IMR-90 (cell line): ENCODE data around the gene DNASE2B. TPM values are rescaled to one million over a fixed set of nuclear protein-coding genes. Genes with fewer than 3 reads are reported as not detected.

Experiments
- ATAC-seq: fragments of 200-7000 bp; cut with Tn5 transposase; 2 replicates; pipeline ENCODE4 v1.9.1; 2020; ENCODE audit warnings: low read depth, mild to moderate bottlenecking, moderate library complexity
- BruUV-seq: library from RNA; stranded (reverse); fragments of 400-500 nt; replicated peaks from 2 replicates; lab custom pipeline; 2021; lab: Mats Ljungman, UMichigan
- CTCF ChIA-PET: fragments of 300-600 bp; formaldehyde crosslinking; extraction: SDS; loops from one replicate; lab custom pipeline; 2021; ENCODE audit warnings: antibody characterized with exemption; lab: Yijun Ruan, JAX
- POLR2A ChIA-PET: fragments of 300-600 bp; sonication (Branson Sonifier 250); formaldehyde crosslinking; loops from one replicate; lab custom pipeline; 2022; ENCODE audit warnings: antibody characterized with exemption; ENCODE audit not compliant: unreplicated experiment; lab: Charles Lee
- DNase-seq: peaks from one replicate; pipeline ENCODE4 v3.0.0; 2013
- H2AFZ ChIP-seq: replicated peaks from 2 replicates; pipeline ENCODE3; 2013; ENCODE audit warnings: low read length, mild to moderate bottlenecking; ENCODE audit not compliant: poor library complexity
- H2AK5ac ChIP-seq: 2 replicates; pipeline ENCODE4 v1.6.1; 2013; ENCODE audit warnings: low read depth, low read length, inconsistent platforms
- H2AK9ac ChIP-seq: replicated peaks from 2 replicates; pipeline ENCODE3; 2013; ENCODE audit warnings: mild to moderate bottlenecking, low read depth, low read length, moderate library complexity; ENCODE audit not compliant: poor library complexity
- H2BK120ac ChIP-seq: 2 replicates; pipeline ENCODE4 v1.6.1; 2013; ENCODE audit warnings: low read depth, low read length, inconsistent platforms
- H2BK15ac ChIP-seq: 3 replicates; pipeline ENCODE4 v1.6.1; 2013; ENCODE audit warnings: low read depth, low read length, inconsistent platforms
- H2BK20ac ChIP-seq: 2 replicates; pipeline ENCODE4 v1.6.1; 2013; ENCODE audit warnings: low read depth, mild to moderate bottlenecking, inconsistent platforms, low read length, moderate library complexity
- H2BK5ac ChIP-seq: 2 replicates; pipeline ENCODE4 v1.6.1; 2013; ENCODE audit warnings: mild to moderate bottlenecking, low read depth, low read length, inconsistent platforms; ENCODE audit not compliant: poor library complexity, severe bottlenecking
- H3K14ac ChIP-seq: replicated peaks from 2 replicates; pipeline ENCODE4 v1.6.1; 2013; ENCODE audit warnings: low read depth, low read length, inconsistent platforms
- H3K18ac ChIP-seq: 2 replicates; pipeline ENCODE4 v1.6.1; 2013; ENCODE audit warnings: low read depth, low read length, control low read depth
- H3K23ac ChIP-seq: 2 replicates; pipeline ENCODE4 v1.6.1; 2013; ENCODE audit warnings: low read depth, low read length, inconsistent platforms
- H3K27ac ChIP-seq: 2 replicates; pipeline ENCODE4 v1.5.1; 2013; ENCODE audit warnings: mild to moderate bottlenecking, control low read depth, low read length; ENCODE audit not compliant: insufficient read depth
- H3K27me3 ChIP-seq: 2 replicates; pipeline ENCODE4 v1.6.1; 2013; ENCODE audit warnings: low read length; ENCODE audit not compliant: control insufficient read depth, insufficient read depth
- H3K36me3 ChIP-seq: 2 replicates; pipeline ENCODE4 v1.6.1; 2013; ENCODE audit warnings: low read length, mixed read lengths; ENCODE audit not compliant: control insufficient read depth, insufficient read depth
- H3K4ac ChIP-seq: 2 replicates; pipeline ENCODE4 v1.6.1; 2013; ENCODE audit warnings: low read depth, low read length, inconsistent platforms
- H3K4me1 ChIP-seq: 2 replicates; pipeline ENCODE4 v1.6.1; 2013; ENCODE audit warnings: low read length, mixed read lengths; ENCODE audit not compliant: control insufficient read depth, insufficient read depth
- H3K4me2 ChIP-seq: 2 replicates; pipeline ENCODE4 v1.6.1; 2013; ENCODE audit warnings: low read depth, mild to moderate bottlenecking, control low read depth, low read length, moderate library complexity
- H3K4me3 ChIP-seq: 2 replicates; pipeline ENCODE4 v1.5.1; 2013; ENCODE audit warnings: low read depth, mild to moderate bottlenecking, control low read depth, low read length, moderate library complexity; ENCODE audit not compliant: insufficient read depth
- H3K56ac ChIP-seq: 2 replicates; pipeline ENCODE4 v1.6.1; 2013; ENCODE audit warnings: low read length, inconsistent platforms; ENCODE audit not compliant: insufficient read depth; ENCODE audit errors: extremely low read depth
- H3K79me1 ChIP-seq, 2 experiments: 2 replicates each; pipeline ENCODE4 v1.6.1; 2013; ENCODE audit warnings: low read length in 2 of 2, inconsistent platforms in 1 of 2, low read depth in 1 of 2
- H3K9ac ChIP-seq: 2 replicates; pipeline ENCODE4 v1.6.1; 2013; ENCODE audit warnings: low read depth, low read length, control low read depth
- H3K9me1 ChIP-seq: 2 replicates; pipeline ENCODE4 v1.6.1; 2013; ENCODE audit warnings: low read length, inconsistent platforms; ENCODE audit not compliant: insufficient read depth
- H3K9me3 ChIP-seq: 2 replicates; pipeline ENCODE4 v1.6.1; 2013; ENCODE audit warnings: low read length; ENCODE audit not compliant: control insufficient read depth, insufficient read depth
- H4K20me1 ChIP-seq: 2 replicates; pipeline ENCODE4 v1.6.1; 2013; ENCODE audit warnings: low read length, inconsistent platforms; ENCODE audit not compliant: insufficient read depth
- H4K5ac ChIP-seq: 2 replicates; pipeline ENCODE4 v1.6.1; 2013; ENCODE audit warnings: mild to moderate bottlenecking, low read depth, low read length, control low read depth
- H4K8ac ChIP-seq, 2 experiments: 2 replicates each; pipeline ENCODE4 v1.6.1; 2013; ENCODE audit warnings: low read depth in 2 of 2, low read length in 2 of 2, control low read depth in 1 of 2, inconsistent platforms in 1 of 2
- H4K91ac ChIP-seq: 2 replicates; pipeline ENCODE4 v1.6.1; 2013; ENCODE audit warnings: low read depth, low read length, inconsistent platforms; ENCODE audit not compliant: insufficient read depth
- MAFK ChIP-seq: IDR thresholded peaks from 2 replicates; pipeline ENCODE4 v1.6.1; 2012; ENCODE audit warnings: low read depth, low read length, improper control_type of control experiment
- NFE2L2 ChIP-seq: fragments of 150-350 bp; IDR thresholded peaks from 2 replicates; pipeline ENCODE4 v1.6.1; 2016; ENCODE audit warnings: low read depth, mild to moderate bottlenecking, low read length
- RAD21 ChIP-seq: IDR thresholded peaks from 2 replicates; pipeline ENCODE4 v1.6.1; 2012; ENCODE audit warnings: low read length, improper control_type of control experiment
- SMC3 ChIP-seq: fragments of 150-350 bp; IDR thresholded peaks from 2 replicates; pipeline ENCODE4 v1.6.1; 2016; ENCODE audit warnings: low read depth, mild to moderate bottlenecking, antibody characterized with exemption, low read length, moderate library complexity
- WGBS, 2 experiments: methylation state at CpG; one replicate each; pipeline versions ENCODE4 v1.1.5 to v1.1.7; 2013; ENCODE audit warnings: missing lambda C conversion rate in 2 of 2; ENCODE audit not compliant: insufficient read length in 1 of 2; ENCODE audit errors: extremely low coverage in 2 of 2; 5-methylcytosine and 5-hydroxymethylcytosine counted together
- dilution Hi-C: fragments of 300-500 bp; cut with HindIII; formaldehyde crosslinking; loops from one replicate; pipeline ENCODE4 v1.14.3; 2018; ENCODE audit warnings: low sequenced_read_pairs; ENCODE audit not compliant: unreplicated experiment
- in situ Hi-C: fragments of 300-500 bp; cut with MboI; formaldehyde crosslinking; loops from 3 replicates; pipeline ENCODE4 v1.14.3; 2019; ENCODE audit warnings: low sequenced_read_pairs, inconsistent platforms, mixed read lengths
- intact Hi-C: fragments of 100-400 bp; cut with micrococcal nuclease; formaldehyde crosslinking; loops from 2 replicates; pipeline ENCODE4 v1.10.0; 2022
- polyA plus RNA-seq, 3 experiments: library from polyadenylated mRNA; depleted of rRNA; stranded (reverse); fragments of >200 nt; gene quantifications; 2 replicates each; pipeline ENCODE4 v1.2.3, GENCODE V29; 2012; ENCODE audit warnings: low replicate concordance in 1 of 3
- total RNA-seq: library from RNA; depleted of rRNA; stranded (reverse); fragments of >200 nt; gene quantifications from 2 replicates; pipeline ENCODE4 v1.2.3, GENCODE V29; 2012
- TF ChIP-seq, protein P1 (sequence below): conservative IDR thresholded peaks from 2 replicates; pipeline ENCODE4 v1.5.1; 2012; ENCODE audit warnings: mild to moderate bottlenecking, low read depth, low read length, improper control_type of control experiment
- TF ChIP-seq, protein P2 (sequence below): fragments of 150-350 bp; IDR thresholded peaks from 2 replicates; pipeline ENCODE4 v1.6.1; 2017; ENCODE audit warnings: mild to moderate bottlenecking, antibody characterized with exemption, low read length, low read depth

The DNASE2B gene
- total and polyA plus RNA-seq, 2 of the 4 experiments (the other 2 are of a cell fraction) = not detected

DNA sequence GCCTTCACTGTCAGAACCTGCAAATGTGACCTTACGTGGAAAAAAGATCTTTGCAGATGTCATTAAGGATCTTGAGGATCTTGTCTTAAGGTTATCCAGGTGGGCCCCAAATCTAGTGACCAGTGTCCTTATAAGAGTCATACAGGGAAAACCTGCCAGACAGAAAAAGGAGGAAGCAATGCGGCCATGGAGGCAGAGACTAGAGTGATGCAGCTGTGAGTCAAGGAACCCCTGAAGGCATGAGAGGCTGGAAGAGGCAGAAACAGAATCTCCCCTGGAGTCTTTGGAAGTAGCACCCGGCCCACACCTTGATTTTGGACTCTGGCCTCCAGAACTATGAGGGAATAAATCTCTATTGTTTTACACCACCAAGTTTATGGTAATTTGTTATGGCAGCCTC lies 36.5 kb upstream of the DNASE2B start:
- ATAC-seq (no peak), DNase-seq (no peak)
- BruUV-seq = no TSS peak
- POLR2A ChIA-PET = no interaction called here
- no peaks in the 10 kb centered on the region for H4K20me1 ChIP-seq
- H4K8ac ChIP-seq = no peak overlapping the region
- CTCF ChIA-PET = no interaction called here
- peaks cover 14% of the 10 kb centered on the region for H3K4me1 ChIP-seq
- no peak for TF ChIP-seq SMC3
- TF ChIP-seq MAFK = no peak
- TF ChIP-seq, protein P1, sequence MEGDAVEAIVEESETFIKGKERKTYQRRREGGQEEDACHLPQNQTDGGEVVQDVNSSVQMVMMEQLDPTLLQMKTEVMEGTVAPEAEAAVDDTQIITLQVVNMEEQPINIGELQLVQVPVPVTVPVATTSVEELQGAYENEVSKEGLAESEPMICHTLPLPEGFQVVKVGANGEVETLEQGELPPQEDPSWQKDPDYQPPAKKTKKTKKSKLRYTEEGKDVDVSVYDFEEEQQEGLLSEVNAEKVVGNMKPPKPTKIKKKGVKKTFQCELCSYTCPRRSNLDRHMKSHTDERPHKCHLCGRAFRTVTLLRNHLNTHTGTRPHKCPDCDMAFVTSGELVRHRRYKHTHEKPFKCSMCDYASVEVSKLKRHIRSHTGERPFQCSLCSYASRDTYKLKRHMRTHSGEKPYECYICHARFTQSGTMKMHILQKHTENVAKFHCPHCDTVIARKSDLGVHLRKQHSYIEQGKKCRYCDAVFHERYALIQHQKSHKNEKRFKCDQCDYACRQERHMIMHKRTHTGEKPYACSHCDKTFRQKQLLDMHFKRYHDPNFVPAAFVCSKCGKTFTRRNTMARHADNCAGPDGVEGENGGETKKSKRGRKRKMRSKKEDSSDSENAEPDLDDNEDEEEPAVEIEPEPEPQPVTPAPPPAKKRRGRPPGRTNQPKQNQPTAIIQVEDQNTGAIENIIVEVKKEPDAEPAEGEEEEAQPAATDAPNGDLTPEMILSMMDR = no peak
- TF ChIP-seq NFE2L2 = no peak
- TF ChIP-seq, protein P2, sequence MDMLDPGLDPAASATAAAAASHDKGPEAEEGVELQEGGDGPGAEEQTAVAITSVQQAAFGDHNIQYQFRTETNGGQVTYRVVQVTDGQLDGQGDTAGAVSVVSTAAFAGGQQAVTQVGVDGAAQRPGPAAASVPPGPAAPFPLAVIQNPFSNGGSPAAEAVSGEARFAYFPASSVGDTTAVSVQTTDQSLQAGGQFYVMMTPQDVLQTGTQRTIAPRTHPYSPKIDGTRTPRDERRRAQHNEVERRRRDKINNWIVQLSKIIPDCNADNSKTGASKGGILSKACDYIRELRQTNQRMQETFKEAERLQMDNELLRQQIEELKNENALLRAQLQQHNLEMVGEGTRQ = no peak
- TF ChIP-seq RAD21 = no peak
- H2BK120ac ChIP-seq = peak overlapping the region; percentile 6; the same call in 1 of the 2 replicates
- intact Hi-C loops = no loop called here
- no peak overlapping the region for H4K91ac ChIP-seq
- no peak overlapping the region for H3K23ac ChIP-seq
- no peak overlapping the region for H4K5ac ChIP-seq
- no peak overlapping the region for H3K4me2 ChIP-seq
- H3K4ac ChIP-seq = no peak overlapping the region
- WGBS, 2 experiments = no CpG with 5 or more reads among the region's 3 CpGs
- H3K14ac ChIP-seq = no peak overlapping the region
- no peaks in the 10 kb centered on the region for H3K79me1 ChIP-seq
- H3K36me3 ChIP-seq = no peaks in the 10 kb centered on the region
- in situ Hi-C loops = no loop called here
- no peak overlapping the region for H3K18ac ChIP-seq
- H2AK9ac ChIP-seq = no peak overlapping the region
- no peak overlapping the region for H2BK20ac ChIP-seq
- dilution Hi-C loops = no loop called here
- H3K27ac ChIP-seq = no peak overlapping the region
- H3K27me3 ChIP-seq = no peaks in the 10 kb centered on the region
- no peaks in the 10 kb centered on the region for H3K9me3 ChIP-seq
- H2BK15ac ChIP-seq = no peak overlapping the region
- H3K9ac ChIP-seq = no peak overlapping the region
- peaks cover 8% of the 10 kb centered on the region; the same call in 1 of the 2 replicates for H3K9me1 ChIP-seq
- no peak overlapping the region for H3K4me3 ChIP-seq
- H2AFZ ChIP-seq = no peak overlapping the region
- H2BK5ac ChIP-seq = no peak overlapping the region
- no peak overlapping the region for H2AK5ac ChIP-seq
- H3K56ac ChIP-seq = no peak overlapping the region
